Stimulated activated CD8-positive, alpha-beta memory T cell treated with anti-CD3 and anti-CD28 coated beads, Interleukin-12 subunit alpha, Interleukin-12 subunit beta, amount 100 ng/mL, for 1 hour (primary cell): ENCODE data around the gene BLMH.
"Not testable (repeated sequence)": the region's sequence is repeated elsewhere in the genome, so short reads cannot be mapped to it uniquely, and the experiment has no call there.

Experiments
- DNase-seq: peaks from one replicate; pipeline ENCODE4 v3.0.0-alpha.2; 2020; ENCODE audit warnings: low read depth

Gene BLMH

DNA sequence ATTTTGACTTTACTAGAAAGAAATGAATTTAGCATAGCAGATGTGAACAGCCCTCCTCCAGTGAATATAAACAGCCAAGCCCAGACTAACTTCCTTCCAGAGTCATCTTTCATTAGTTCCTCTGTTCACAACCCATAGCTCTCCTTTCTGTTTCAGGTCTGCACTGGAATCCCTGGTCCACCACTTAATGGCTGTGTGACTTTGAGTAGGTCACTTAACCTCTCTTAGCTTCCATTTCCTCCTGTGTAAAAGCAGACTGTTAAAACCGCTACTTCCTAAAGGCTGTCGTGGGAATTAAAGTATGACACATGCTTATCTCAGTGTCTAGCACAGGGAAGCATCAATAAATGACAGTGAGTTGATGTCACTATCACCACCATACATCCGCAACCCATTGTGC is 63.7 kb downstream of the BLMH start:
- no peak for DNase-seq

DNA sequence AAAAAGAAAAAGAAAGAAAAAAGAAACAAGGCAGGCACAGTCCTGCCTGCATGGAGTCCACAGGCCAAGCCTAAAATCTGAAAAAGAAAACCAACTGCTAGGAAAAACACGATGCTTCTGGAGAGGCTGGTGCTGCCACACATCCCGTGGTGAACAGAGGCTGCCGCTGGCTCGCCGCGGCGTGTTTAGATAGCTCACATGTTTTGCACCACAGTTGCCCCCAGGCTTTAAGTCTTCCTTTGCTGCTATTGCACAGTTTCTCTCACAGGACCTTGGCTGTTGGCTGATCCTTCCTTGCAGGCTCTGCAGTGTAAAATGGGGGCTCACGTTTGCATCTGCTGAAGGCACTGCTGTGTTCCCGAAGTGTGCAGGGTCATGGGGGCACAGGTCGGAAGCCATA is 64.9 kb downstream of the BLMH start:
- DNase-seq: no peak

DNA sequence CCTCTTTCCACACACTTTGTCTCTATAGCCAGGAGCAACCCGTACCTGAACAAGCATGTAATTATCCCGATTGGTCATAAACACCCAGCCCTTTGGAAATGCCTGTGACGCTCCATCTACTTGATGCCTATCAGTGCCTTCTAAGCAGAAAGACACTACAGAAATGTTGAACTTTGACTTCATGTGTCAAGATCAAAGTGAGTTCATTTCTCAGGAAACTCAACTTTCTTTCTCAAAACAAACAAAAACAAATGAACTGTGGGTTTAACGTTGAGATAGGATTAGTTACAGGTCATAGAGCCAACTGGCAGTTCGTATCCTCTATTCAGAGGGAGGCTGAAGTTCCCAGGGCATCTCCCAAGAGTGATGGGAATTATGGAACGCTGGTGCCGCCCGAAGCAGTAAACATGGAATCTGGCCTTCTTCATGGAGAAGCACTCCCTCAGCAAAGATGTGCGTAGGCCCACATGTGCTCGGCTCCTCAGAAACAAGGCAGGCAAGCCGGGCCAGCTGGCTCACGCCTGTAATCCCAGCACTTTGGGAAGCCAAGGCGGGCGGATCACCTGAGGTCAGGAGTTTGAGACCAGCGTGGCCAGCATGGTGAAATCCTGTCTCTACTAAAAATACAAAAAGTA is 65.7 kb downstream of the BLMH start:
- no peak for DNase-seq

DNA sequence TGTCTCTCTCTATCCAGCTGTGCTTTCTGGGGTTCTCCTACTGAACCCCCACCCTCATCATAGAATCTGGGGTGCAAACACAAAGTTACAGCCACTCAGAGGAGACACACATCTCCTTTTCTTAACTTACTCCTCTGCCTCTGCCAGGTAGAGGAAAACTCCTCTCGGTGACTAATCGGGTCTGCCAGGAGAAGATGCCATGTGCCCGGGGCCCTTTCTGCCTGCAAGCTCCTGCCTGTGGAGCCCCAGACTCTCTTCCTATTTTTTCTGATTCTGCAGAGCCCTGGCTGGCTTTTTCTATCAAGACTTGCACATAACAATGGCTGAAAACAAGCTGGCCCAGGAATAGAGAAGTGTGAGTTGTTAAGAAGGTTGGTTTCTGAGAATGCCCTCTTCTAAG is 66.6 kb downstream of the BLMH start:
- DNase-seq: no peak

DNA sequence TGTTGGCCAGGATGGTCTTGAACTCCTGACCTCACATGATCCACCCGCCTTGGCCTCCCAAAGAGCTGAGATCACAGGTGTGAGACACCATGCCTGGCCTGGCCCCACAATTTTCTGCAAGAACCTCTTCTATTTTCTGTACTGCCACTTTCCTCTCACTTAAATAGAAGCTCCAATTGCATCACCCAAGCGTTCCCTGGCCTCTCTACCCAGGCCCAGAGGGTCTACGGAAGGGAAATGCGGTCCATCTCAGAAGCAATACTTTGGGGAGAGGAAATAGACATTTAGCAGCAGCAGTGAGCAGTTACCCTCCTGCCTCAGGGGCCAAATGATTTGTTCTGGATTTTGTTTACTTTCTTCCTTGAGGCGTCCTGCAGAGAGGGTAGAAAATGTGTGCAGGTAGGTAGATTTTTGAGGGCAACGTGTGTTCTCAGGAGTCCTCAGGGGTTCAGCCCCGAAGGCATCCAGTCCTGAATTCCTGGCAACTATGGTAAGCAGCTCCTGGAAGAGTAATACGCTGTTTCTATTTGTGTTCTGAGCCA is 67.3 kb downstream of the BLMH start:
- DNase-seq: no peak

DNA sequence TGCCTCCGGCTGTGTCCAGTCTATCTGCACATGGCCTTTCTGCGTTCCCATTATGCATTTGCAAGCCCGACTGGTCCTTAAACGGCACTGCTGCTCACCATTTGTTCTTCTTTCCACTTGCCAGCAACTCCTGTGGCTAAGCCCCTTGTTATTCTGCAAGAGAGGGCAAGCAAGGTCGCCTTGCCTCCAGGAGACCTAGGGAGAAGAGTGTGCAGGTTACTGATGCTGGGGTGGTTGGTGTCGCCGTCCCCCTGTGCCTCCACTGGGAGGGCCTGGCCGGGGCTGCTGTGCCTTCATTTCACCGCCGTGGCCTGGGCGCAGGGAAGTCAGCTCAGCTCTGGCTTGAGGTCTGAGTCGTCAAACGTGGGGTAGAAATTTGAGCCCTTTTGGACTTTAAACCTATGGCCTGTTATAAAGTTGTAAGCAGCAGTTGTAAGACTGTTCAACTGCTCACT is 69.0 kb downstream of the BLMH start:
- no peak for DNase-seq

DNA sequence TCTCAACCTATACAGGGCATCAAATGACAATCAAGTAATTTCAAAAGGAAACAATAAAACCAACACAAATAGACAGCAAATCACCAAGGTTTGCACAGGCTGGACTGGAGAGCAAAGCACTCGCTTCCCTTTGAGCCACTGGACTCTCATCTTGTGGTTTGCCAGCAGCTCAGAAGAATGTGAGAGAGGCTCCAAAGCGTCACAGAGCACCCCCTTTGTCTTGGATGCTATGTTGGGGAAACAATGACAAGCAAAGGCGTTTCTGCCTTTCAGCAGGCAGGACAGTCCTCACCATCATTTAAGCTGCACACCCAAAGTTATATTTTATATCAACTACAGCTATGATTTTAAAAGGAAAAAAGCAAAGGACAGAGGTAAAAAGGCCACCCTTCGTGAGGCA is 69.5 kb downstream of the BLMH start:
- no peak for DNase-seq

DNA sequence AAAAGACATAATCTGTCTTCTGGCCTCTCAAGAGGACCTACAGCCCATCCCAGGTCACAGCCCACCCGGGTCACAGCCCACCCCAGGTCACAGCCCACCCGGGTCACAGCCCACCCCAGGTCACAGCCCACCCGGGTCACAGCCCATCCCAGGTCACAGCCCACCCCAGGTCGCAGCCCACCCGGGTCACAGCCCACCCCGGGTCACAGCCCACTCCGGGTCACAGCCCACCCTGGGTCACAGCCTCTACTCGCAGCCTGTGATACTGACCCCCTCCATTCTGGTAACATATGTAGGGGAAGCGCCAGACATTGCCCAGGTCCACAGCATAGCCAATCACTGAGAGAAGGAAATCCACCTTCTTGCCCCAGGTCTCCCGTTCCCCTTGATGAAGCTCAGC is 70.4 kb downstream of the BLMH start:
- DNase-seq: no peak

DNA sequence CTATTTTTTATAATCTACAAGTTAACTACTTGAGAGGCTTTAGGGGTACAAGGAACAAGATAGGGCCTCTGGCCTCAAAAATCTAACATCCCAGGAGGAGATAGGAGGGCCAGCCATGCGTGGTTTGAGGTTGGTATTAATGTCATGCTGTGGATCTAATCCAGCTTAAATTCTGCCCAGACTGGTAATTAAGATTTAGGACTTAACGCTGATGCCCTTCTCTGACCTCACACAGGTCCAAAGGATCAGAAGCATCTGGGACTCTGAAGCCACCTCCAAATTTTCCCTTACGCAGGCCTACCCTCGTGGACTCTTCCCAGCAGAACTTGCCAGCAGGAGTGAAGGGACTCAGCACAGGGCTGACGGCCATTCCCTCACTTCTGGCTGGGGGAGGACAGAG is 71.3 kb downstream of the BLMH start:
- no peak for DNase-seq

DNA sequence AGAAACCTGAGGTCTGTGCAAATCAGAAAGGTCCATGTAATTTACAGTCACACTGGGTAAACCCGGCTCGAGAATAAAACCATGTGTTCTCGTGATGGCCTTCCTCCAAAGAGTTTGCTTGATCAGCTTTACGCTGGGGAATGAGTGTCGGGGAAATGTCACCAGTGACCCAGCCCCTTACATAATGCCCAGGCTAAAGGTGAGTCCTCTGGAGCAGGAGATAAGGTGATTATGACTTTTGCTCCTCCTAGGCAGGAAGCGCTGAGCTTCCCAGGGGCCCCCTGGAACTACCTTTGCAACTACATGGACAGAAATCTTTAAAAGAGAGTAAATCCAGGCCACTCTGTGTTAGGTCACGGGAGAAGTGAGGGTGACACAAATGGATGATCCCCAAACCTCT is 71.9 kb downstream of the BLMH start:
- DNase-seq: no peak

DNA sequence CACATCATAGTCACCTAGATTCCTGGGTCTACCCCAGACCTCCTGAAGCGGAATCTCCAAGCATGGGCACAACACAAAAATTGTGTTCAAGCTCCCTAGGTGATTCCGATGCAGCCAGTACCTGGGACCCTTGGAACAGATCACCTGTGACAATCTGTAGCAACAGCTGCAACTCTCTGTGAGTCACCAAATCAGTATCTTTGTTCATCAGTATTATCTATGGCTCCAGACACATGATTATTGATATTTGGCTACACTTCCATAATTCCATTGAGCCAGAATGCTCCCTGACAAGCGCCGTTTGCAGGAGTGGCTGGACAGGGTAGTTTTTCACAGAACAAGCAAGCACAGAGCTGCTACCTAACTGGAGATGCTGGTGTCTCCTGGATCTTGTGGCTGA is 72.4 kb downstream of the BLMH start:
- DNase-seq: no peak

DNA sequence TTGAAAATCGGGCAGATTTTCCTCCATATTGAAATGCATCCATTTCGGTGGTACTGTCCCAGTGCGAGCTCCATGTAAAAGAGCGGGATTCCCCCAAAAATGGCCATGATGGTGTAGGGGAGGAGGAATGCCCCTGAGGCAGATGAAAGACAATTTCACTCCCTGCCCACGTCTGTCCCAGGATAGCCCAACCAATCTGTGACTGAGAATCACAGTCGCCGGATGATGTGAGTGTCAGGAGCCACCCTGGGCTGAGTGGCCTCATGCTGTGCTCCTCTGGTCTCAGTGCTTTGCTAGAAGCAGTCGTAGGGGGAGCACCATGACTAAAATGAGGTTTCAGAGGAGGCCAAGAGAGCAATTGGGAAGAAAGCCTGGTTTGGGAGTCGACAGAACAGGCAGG is 72.9 kb downstream of the BLMH start:
- DNase-seq: no peak

DNA sequence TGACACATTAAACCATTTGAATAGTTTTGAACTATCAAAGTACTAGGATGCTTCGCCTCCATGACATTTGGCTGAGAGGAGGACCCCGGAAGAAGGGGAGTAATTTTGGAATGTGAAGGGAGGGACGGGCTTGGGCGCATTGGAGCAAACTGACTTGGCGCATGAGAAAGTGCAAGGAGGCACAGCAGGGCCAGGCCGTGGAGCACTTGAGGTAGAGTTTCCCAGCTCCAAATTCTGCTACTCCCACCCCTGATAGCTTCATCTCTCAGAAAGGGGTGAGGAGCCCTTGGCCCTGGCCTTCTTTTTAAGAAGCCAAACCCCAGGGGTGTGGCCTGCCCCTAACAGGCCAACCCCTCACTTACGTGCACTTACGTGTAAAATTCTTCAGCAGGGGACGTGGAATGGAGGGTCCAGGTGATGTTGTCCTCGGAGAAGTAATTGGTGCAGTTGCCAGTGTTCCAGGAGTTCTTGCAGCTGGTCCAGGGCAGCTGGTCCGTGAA is 73.9 kb downstream of the BLMH start:
- DNase-seq: no peak

DNA sequence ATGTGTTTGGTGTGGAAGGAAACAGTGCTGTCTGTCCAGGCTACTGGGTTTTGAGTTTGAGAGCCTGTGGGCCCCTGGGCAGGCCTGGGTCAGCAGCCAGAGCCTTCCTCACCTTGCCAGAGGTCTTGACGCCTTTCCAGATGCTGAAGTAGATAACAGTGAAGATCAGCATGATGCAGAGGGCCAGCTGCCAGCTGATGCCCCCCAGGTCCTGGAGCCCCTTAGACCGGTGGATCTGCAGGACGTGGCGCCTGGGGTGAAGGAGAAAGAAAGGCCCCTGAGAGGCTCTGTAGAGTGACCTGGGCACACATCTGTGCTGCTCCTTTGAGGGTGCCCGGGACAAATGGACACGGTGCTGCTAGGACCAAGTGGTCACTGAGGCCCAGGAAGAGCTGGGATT is 74.7 kb downstream of the BLMH start:
- DNase-seq: no peak

DNA sequence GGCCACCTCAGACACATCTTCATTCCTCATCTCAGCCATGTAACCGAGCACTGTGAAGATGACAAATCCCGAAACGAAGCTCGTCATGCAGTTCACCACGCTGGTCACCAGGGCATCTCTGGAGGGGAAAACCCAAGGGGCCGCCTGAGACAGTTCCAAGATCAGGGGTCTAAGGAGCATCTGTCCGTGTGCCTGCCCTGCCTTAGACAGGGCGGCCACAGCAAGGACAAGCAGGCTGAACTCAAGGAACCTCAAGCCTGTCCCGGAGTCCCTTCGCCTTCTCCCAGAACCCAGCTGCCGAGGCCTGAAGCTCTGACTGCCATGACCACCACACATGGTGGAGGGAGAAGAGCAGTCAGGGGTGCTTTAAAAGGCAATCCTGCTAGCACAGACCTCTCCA is 79.0 kb downstream of the BLMH start:
- DNase-seq: no peak

DNA sequence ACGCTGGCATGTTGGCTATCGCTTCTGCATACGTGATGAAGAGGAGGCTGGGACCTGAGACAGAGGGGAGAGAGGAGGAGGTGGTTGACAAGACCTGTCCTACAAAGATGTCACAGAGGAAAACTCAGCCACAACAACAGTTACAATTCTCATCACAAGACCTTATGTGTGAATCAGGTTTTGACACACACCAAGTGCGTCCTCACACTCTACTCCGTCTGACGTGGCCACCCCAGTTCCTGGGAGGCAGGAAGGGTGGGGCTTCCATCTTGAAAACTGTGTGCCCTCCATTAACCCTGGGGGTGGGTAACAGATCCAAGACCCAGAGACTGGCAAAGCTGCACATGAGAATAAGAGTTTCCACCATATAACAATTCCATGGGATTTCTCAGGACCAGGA is 80.4 kb downstream of the BLMH start:
- DNase-seq: no peak

DNA sequence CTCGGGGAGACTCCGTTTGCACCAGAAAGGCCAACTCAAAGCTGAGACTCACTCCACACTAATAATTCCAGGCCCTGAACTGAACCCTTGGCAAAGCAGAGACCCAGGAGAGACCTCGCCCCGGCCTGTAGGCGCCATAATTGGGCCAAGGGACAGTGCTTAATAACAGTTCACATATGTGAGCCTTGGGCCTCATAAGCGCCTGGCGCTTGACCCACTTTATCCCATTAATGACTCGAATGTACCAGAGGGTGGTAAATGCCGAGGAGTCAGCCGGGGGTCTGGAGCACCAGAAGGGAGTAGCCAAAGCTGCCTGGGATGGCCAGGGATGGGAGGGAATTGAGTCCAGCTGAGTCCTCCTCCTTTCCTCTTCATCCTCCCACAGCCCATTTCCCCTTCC is 80.8 kb downstream of the BLMH start:
- no peak for DNase-seq

DNA sequence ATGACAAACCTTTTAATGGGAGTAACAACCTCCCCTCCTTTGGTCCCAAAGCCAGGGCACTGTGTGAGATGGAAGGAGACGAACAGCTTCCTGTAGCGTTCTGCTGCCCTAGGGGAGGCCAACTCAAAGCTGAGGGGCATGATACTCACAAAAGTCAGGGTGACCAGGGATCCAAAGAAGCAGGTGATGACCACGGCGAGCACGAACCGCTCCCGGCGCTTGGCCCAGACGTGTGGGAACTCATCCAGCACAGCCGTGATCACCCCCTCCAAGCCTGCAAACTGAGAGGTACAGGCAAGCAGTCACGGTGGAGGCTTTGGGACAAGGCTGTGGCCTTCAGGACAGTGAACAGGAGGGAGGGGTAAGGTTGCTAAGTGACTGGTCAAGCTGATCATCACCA is 81.4 kb downstream of the BLMH start:
- no peak for DNase-seq

DNA sequence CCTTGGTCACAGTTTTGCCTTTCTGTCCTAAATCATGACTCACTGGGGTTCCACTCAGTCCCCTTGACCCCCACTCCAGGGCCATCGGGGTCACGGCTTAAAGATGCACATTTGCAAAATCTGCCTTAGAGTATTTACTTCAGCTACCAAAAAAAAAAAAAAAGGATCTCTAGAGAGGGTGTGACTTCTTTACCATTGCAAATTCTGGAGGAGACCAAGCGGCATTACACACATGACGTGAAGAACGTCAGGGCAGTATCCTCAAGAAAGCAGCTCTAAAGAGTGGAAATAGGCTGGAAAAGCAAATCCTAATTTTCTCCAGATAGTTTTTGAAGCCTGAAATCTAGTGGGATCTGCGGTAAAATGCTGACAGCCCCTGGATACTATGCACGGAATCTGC is 81.8 kb downstream of the BLMH start:
- DNase-seq: no peak

DNA sequence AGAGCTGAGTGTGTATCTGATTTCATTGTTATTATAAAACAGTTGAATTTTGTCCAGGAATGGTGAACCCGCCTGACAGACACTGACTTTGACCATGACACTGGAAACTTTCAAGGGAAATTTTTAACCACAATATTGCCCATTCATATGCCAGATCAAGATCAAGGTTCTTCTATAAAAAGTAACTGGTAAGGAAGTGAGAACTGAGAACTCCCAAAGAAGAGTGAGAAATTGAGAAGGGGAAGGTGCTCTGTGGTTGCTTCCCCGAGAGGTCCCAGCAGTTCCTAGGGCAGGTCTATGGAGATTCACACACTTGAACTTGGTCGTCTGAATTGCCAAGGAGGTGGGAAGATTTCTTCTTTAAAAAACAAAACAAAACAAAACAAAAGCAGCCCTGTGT is 83.5 kb downstream of the BLMH start:
- no peak for DNase-seq

DNA sequence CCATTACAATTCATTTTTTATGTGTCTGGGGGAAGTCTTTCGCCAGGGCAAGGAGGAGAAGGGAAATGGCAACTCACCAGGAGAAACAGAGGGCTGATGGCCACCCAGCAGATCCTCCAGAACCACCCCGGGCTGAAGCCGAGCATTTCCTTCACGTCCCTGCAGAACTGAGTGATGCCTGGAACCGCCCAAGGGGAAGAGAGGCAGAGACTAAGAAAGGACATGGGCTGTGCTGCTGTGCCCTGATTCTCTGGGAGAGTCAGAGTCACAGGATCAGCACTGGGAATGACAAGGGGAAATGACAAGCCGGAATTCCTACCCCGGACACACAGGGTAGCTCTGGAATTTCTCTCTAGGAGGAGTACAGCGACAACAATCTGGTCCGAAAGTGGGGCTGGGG is 84.1 kb downstream of the BLMH start:
- DNase-seq: no peak

DNA sequence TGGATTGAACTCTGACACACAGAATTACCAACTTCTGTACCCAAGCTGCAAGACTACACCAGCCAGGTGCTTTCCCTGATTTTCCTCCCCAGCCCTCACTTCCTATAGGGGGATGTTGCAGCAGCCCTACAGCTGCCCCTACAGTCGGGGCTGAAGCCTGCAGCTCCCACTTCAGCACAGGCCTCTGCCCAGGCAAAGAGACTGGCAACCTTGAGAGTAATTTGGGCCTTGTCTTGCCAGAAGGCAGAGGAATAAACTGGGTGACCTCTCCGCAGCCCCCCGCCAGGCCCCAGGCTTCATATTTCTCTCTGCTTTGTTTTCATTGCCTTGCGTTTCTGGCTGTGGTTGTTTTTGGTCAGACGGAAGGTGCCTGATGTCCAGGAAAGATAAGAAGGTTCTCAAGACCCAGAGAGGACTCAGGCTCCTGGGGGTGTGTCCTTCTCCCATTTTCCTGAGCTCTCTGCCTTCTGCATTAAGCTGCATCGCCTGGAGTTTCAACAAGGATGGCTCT is 88.2 kb downstream of the BLMH start:
- DNase-seq: no peak

DNA sequence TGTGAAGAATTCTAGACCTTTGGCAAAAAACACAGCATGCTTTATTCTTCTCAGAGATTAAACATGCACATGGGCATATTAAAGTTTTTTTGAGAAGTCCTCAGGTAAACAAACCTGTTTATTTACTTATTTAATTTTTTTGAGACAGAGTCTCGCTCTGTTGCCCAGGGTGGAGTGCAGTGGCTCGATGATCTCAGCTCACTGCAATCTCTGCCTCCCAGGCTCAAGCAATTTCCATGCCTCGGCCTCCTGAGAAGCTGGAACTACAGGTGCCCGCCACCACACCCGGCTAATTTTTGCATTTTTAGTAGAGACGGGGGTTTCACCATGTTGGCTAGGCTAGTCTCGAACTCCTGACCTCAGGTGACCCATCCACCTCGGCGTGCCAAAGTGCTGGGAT is 91.1 kb downstream of the BLMH start:
- DNase-seq: not testable (repeated sequence)

DNA sequence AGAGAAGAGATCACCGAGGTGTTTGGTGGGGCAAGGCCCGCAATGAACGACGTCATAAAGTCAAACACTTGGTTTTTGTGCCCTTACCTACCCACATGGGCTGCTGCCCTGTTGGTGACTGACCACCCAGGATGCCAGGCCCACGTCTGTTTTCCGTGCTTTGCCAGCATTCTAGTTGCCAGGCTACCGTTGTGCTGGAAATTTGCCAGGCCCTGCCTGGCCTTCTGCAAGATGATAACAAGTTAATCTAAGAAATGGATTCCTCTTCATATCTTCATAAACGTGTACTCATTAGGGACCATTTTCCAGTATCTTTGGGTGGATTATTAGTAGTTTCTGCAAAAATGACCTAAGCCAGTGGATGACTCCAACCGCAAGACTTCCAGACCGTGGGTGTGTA is 91.6 kb downstream of the BLMH start:
- no peak for DNase-seq
